Stomach (tissue), 9 donors: Measurements from ENCODE around the gene SRPRA. TPM values are rescaled to one million over a fixed set of nuclear protein-coding genes. Genes with fewer than 3 reads are reported as not detected.

Experiments used
- DNase-seq, 2 donors: peaks; one replicate each; pipeline versions ENCODE4 v3.0.0 to v3.0.0-alpha.2; 2013 to 2019
- H3K27ac ChIP-seq, 5 donors: fragments of 200-600 bp in 4 of 5; sonication (generic) in 4 of 5; one replicate each; pipeline ENCODE4 v1.5.1; 2013 to 2019; ENCODE audit warnings: mild to moderate bottlenecking in 1 of 5, moderate library complexity in 1 of 5
- H3K27me3 ChIP-seq, 3 donors: fragments of 200-600 bp; sonication (generic); one replicate each; pipeline ENCODE4 v1.5.1; 2017 to 2019; ENCODE audit warnings: mixed run types in 1 of 3
- H3K36me3 ChIP-seq, 4 donors: fragments of 200-600 bp; sonication (generic); 1 replicate in 3 of 4; 2 replicates in 1 of 4; pipeline ENCODE4 v1.5.1; 2016 to 2019
- H3K4me1 ChIP-seq, 4 donors: fragments of 200-600 bp; sonication (generic); one replicate each; pipeline ENCODE4 v1.5.1; 2016 to 2019
- H3K4me3 ChIP-seq, 4 donors: fragments of 200-600 bp; sonication (generic) in 3 of 4; one replicate each; pipeline ENCODE4 v1.5.1; 2016 to 2019; ENCODE audit warnings: mild to moderate bottlenecking in 1 of 4
- H3K9me3 ChIP-seq, 4 donors: fragments of 200-600 bp; sonication (generic); one replicate each; pipeline ENCODE4 v1.5.1; 2016 to 2019
- CTCF ChIP-seq, 7 experiments: fragments of 450-650 bp in 4 of 7; fragments of 200-600 bp in 3 of 7; sonication (generic) in 3 of 7; IDR thresholded peaks; one replicate each; pipeline ENCODE4 v1.5.1; 2016 to 2019; ENCODE audit warnings: antibody characterized with exemption in 7 of 7, control low read depth in 2 of 7, mild to moderate bottlenecking in 1 of 7
- EP300 ChIP-seq: sonication (generic); formaldehyde crosslinking; IDR thresholded peaks from one replicate; pipeline ENCODE4 v1.6.1; 2017; ENCODE audit warnings: antibody characterized with exemption
- POLR2A ChIP-seq, 4 donors: fragments of 450-650 bp; IDR thresholded peaks; one replicate each; pipeline ENCODE4 v1.6.1; 2016; ENCODE audit warnings: antibody characterized with exemption in 4 of 4, control low read depth in 2 of 4, mild to moderate bottlenecking in 1 of 4, moderate library complexity in 1 of 4
- POLR2AphosphoS5 ChIP-seq, 3 donors: sonication (generic); formaldehyde crosslinking; IDR thresholded peaks; one replicate each; pipeline ENCODE4 v1.6.1; 2016; ENCODE audit warnings: antibody characterized with exemption in 3 of 3
- WGBS, 5 donors: extraction: QIAGEN DNeasy Blood & Tissue Kit in 3 of 5; methylation state at CpG; one replicate each; pipeline versions ENCODE4 v1.1.5 to v1.1.7; 2013 to 2018; 5-methylcytosine and 5-hydroxymethylcytosine counted together
- intact Hi-C: fragments of 100-400 bp; cut with DNase I; formaldehyde crosslinking; loops from one replicate; pipeline ENCODE4 v1.15.1; 2023; ENCODE audit warnings: low total_unique reads
- polyA plus RNA-seq, 3 donors: library from polyadenylated mRNA; stranded (reverse); fragments of 200-250 nt; gene quantifications; one replicate each; pipeline ENCODE4 v1.2.3, GENCODE V29; 2013
- total RNA-seq, 5 donors: library from RNA; depleted of rRNA; stranded (reverse); fragments of >200 nt; gene quantifications; one replicate each; pipeline versions ENCODE4 v1.1.0 to v1.2.3, GENCODE V29; 2014 to 2016
- donor health status: healthy with polysubstance abuse.
- donor health status: Bipolar disorder and iron deficiency.
- donor health status: healthy.

SRPRA gene
- total and polyA plus RNA-seq, 8 donors: 13.9 to 255 (median 48.7) TPM

DNA sequence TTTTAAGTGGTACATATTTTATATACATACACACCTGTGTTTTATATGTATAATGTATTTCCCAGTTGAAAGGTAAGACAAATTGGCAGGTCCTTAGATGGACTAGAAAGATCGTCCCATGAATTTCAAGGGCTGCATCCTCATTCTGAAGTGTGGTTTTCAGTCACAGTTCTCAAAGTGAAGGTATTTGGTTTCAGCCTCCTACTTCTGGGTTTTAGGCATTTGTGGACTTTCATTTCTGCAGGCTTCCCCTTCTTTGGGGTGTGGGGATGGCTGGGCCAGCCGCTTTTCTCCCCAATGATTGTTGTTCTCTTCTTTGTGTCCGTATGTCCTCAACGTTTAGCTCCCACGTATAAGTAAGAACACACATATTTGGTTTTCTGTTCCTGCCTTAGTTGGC lies 45.1 kb upstream of the SRPRA start:
- H3K4me3 ChIP-seq: no peak overlapping the region
- WGBS, 5 donors: 89 to 97% (median 91%) methylated on average over 5 of the region's 5 CpGs
- H3K27ac ChIP-seq: no peak overlapping the region
- H3K4me1 ChIP-seq: peaks cover 17 to 56% (median 27%) of the 10 kb centered on the region in 4 donors
- DNase-seq: no peak
- intact Hi-C loops: loop anchor here (5.0 to 10.0 kb wide), 2 partner anchors 101 to 163 kb away; no protein-coding TSS in a partner anchor
- H3K27me3 ChIP-seq: no peaks in the 10 kb centered on the region
- H3K36me3 ChIP-seq: peaks cover 0 to 30% (median 23%) of the 10 kb centered on the region in 4 donors
- no peak for TF ChIP-seq EP300
- TF ChIP-seq POLR2A (IDR thresholded peaks at IDR 0.05): no peak
- TF ChIP-seq CTCF (IDR thresholded peaks at IDR 0.05): no peak
- no peak for TF ChIP-seq POLR2AphosphoS5 (IDR thresholded peaks at IDR 0.05)
- H3K9me3 ChIP-seq: no peaks in the 10 kb centered on the region

GRCh38 chr11:126312961-126313360 lies 44.3 kb upstream of the SRPRA start:
- Histone ChIP-seq H3K27ac (peak overlapping the region in 2 of 5 donors; percentile 1 to 12), H3K27me3 (no peaks in the 10 kb centered on the region), H3K4me1 (peaks cover 12 to 48% (median 19%) of the 10 kb centered on the region in 4 donors), H3K36me3 (peaks cover 0 to 39% (median 30%) of the 10 kb centered on the region in 4 donors), H3K4me3 (no peak overlapping the region), H3K9me3 (no peaks in the 10 kb centered on the region)
- TF ChIP-seq CTCF (IDR thresholded peaks at IDR 0.05) (no peak), POLR2A (IDR thresholded peaks at IDR 0.05) (no peak), EP300 (no peak)
- intact Hi-C loops: loop anchor here (5.0 to 10.0 kb wide), 2 partner anchors 102 to 164 kb away; no protein-coding TSS in a partner anchor
- WGBS, 5 donors: 32 to 65% (median 43%) methylated on average over 8 of the region's 8 CpGs
- no peak for DNase-seq

GRCh38 chr11:126311401-126312291 lies 43.0 kb upstream of the SRPRA start:
- no peaks in the 10 kb centered on the region for H3K9me3 ChIP-seq
- TF ChIP-seq POLR2AphosphoS5 (IDR thresholded peaks at IDR 0.05) (no peak), POLR2A (IDR thresholded peaks at IDR 0.05) (no peak), CTCF (IDR thresholded peaks at IDR 0.05) (no peak), EP300 (no peak)
- peaks cover 9 to 39% (median 11%) of the 10 kb centered on the region in 4 donors for H3K4me1 ChIP-seq
- intact Hi-C loops: loop anchor here (5.0 to 10.0 kb wide), 2 partner anchors 103 to 166 kb away; no protein-coding TSS in a partner anchor
- WGBS, 5 donors: 87 to 94% (median 93%) methylated on average over 14 of the region's 14 CpGs
- H3K27me3 ChIP-seq: no peaks in the 10 kb centered on the region
- peak overlapping the region in 2 of 5 donors; percentile 30 to 61 for H3K27ac ChIP-seq
- no peak for DNase-seq
- H3K36me3 ChIP-seq: peaks cover 0 to 42% (median 32%) of the 10 kb centered on the region in 4 donors
- no peak overlapping the region for H3K4me3 ChIP-seq

GRCh38 chr11:126310992-126311310 lies 42.3 kb upstream of the SRPRA start:
- peaks cover 0 to 42% (median 33%) of the 10 kb centered on the region in 4 donors for H3K36me3 ChIP-seq
- WGBS, 5 donors: 64 to 74% (median 66%) methylated on average over 5 to 6 of the region's 6 CpGs
- H3K4me3 ChIP-seq: no peak overlapping the region
- intact Hi-C loops: loop anchor here (5.0 to 10.0 kb wide), 2 partner anchors 104 to 166 kb away; no protein-coding TSS in a partner anchor
- DNase-seq: no peak
- no peak for TF ChIP-seq EP300
- TF ChIP-seq POLR2AphosphoS5 (IDR thresholded peaks at IDR 0.05): no peak
- no peak for TF ChIP-seq POLR2A (IDR thresholded peaks at IDR 0.05)
- no peak for TF ChIP-seq CTCF (IDR thresholded peaks at IDR 0.05)
- peak overlapping the region in 2 of 5 donors; percentile 17 to 61 for H3K27ac ChIP-seq
- no peaks in the 10 kb centered on the region for H3K9me3 ChIP-seq
- H3K27me3 ChIP-seq: no peaks in the 10 kb centered on the region
- peaks cover 9 to 39% (median 12%) of the 10 kb centered on the region in 4 donors for H3K4me1 ChIP-seq
